Mucosa of descending colon (tissue), 3 donors: ENCODE results near the gene SULT1C3. TPM values are rescaled to one million over a fixed set of nuclear protein-coding genes. Genes with fewer than 3 reads are reported as not detected.

ENCODE experiments used
- ATAC-seq: fragments of 200-7000 bp; cut with Tn5 transposase; one replicate; pipeline ENCODE4 v1.9.1; 2020; ENCODE audit warnings: mild to moderate bottlenecking, moderate library complexity
- DNase-seq, 3 donors: peaks; one replicate each; pipeline ENCODE4 v3.0.0-alpha.2; 2020
- H3K36me3 ChIP-seq: fragments of 200-600 bp; one replicate; pipeline ENCODE4 v1.8.0; 2021; ENCODE audit warnings: low read depth, mild to moderate bottlenecking
- H3K4me1 ChIP-seq: fragments of 200-600 bp; one replicate; pipeline ENCODE4 v1.8.0; 2021; ENCODE audit warnings: low read depth, mild to moderate bottlenecking
- H3K4me3 ChIP-seq: fragments of 200-600 bp; one replicate; pipeline ENCODE4 v1.8.0; 2021; ENCODE audit warnings: mild to moderate bottlenecking
- H3K9me3 ChIP-seq: fragments of 200-600 bp; one replicate; pipeline ENCODE4 v1.8.0; 2021; ENCODE audit warnings: mild to moderate bottlenecking
- intact Hi-C, 2 donors: fragments of 100-400 bp; cut with DNase I in 1 of 2; cut with micrococcal nuclease in 1 of 2; formaldehyde crosslinking; loops; one replicate each; pipeline versions ENCODE4 v1.11.0 to v1.11.1; 2022; cut with DNase I, micrococcal nuclease
- total RNA-seq, 3 donors: library from RNA; stranded (reverse); fragmentation: NEBNext Ultra II Directional in 2 of 3; extraction: Animal tissue kit (Norgen Biotek cat#: 25700) in 2 of 3; gene quantifications; one replicate each; pipeline versions ENCODE4 v1.2.1 to v1.2.4, GENCODE V29; 2021 to 2023
- TF ChIP-seq, protein P1 (sequence below): fragments of 200-600 bp; IDR thresholded peaks from one replicate; pipeline ENCODE4 v1.8.0; 2022; ENCODE audit warnings: antibody characterized with exemption, mild to moderate bottlenecking
- donor health status: DM: no; HTN: no; CAD: no; lungs with moderate emphysema.
- donor health status: DM: no; HTN: no; CAD: no.
- donor health status: DM: no; HTN: yes; CAD: no.

SULT1C3 gene
- total RNA-seq, 3 donors from 2014 or later: 0.34 TPM; not detected in 2

DNA sequence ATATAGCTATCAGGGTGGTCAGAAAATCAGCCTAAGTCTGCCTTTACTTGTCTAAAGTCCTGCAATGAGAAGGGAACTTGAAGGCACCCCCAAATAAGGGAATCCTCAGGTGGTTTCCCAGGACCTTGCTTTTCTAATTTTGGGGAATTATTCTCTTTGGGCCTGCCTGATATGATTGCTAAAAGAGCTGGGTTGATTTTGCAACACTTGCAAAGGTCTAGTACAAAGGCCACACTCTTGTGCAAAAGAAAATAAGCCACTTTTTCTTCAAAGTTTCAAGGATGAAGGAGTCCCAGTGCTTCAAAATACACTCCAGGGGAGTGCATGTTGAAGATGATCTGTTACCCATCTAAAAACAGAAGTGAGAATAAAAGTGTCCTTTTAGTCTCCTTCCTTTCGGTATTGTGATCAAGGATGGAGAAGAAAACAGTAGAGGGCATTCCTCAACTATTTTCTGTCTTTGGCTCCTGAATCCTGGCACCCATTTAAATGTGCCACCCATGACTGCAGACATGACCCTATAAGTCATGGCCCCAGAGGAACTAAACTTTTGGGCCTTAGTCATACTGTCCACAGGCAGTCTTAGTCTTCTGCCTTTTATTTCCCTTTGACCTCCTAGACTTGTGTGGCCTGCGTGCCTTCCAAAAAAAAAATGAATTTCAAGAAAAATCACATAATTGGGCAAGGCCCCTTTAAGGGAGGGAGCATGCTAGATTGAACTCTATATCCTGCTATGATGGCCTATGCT lies 5.1 kb downstream of the SULT1C3 start:
- DNase-seq (no peak), ATAC-seq (no peak)
- Histone ChIP-seq H3K9me3 (no peaks in the 10 kb centered on the region), H3K4me1 (no peaks in the 10 kb centered on the region), H3K4me3 (no peak overlapping the region), H3K36me3 (no peaks in the 10 kb centered on the region)
- TF ChIP-seq, protein P1, sequence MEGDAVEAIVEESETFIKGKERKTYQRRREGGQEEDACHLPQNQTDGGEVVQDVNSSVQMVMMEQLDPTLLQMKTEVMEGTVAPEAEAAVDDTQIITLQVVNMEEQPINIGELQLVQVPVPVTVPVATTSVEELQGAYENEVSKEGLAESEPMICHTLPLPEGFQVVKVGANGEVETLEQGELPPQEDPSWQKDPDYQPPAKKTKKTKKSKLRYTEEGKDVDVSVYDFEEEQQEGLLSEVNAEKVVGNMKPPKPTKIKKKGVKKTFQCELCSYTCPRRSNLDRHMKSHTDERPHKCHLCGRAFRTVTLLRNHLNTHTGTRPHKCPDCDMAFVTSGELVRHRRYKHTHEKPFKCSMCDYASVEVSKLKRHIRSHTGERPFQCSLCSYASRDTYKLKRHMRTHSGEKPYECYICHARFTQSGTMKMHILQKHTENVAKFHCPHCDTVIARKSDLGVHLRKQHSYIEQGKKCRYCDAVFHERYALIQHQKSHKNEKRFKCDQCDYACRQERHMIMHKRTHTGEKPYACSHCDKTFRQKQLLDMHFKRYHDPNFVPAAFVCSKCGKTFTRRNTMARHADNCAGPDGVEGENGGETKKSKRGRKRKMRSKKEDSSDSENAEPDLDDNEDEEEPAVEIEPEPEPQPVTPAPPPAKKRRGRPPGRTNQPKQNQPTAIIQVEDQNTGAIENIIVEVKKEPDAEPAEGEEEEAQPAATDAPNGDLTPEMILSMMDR: no peak
- intact Hi-C loops: no loop called here

DNA sequence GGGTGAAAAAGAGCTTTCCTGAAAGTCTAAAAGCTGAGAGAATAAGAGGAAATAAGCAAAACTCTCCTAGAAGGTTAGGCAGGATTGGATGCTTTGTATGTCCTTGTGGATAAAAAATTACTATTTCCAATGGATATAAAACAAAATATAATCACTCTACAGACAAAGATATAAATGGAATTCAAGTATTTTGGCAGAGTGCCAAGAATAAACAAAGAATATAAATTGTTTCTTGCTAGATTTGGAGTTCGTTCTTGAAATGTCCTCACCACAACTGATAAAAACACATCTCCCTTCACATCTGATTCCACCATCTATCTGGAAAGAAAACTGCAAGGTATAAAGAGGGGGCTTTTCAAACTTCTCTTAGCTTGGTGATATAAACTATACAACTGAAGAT lies 13.3 kb downstream of the SULT1C3 start:
- Histone ChIP-seq H3K9me3 (no peaks in the 10 kb centered on the region), H3K36me3 (no peaks in the 10 kb centered on the region), H3K4me1 (no peaks in the 10 kb centered on the region), H3K4me3 (no peak overlapping the region)
- DNase-seq: no peak
- TF ChIP-seq, protein P1: no peak
- intact Hi-C loops: no loop called here
- ATAC-seq: no peak

DNA sequence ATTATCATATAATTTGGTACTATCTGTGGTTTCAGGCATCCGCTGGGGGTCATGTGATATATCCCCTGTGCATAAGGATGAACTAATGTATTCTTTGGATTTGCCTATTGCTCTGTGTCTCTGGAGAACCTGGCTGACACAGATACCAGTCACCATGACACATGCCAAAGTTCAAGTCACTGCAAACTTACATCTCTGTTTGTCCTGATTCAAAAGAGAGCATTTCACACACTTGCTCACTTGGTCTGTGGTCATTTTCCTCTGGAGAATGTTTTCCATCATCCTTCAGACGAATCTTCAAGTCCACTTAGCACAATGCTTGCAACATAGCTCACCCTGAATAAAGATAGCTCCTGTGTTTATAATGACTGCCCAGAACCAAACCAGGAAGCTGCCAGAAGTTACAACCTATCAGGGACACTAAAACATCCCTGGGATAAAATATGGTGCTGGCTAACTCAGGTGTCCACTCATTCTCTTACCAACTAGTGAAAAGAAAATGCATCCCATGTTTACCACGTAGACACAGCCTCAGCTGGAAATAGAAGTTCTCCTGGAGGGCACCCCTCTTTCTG lies 18.1 kb downstream of the SULT1C3 start:
- no peak overlapping the region for H3K4me3 ChIP-seq
- no peaks in the 10 kb centered on the region for H3K36me3 ChIP-seq
- H3K4me1 ChIP-seq: no peaks in the 10 kb centered on the region
- DNase-seq: no peak
- peak; percentile 72 for ATAC-seq
- no peaks in the 10 kb centered on the region for H3K9me3 ChIP-seq
- intact Hi-C loops: no loop called here
- TF ChIP-seq, protein P1: no peak

DNA sequence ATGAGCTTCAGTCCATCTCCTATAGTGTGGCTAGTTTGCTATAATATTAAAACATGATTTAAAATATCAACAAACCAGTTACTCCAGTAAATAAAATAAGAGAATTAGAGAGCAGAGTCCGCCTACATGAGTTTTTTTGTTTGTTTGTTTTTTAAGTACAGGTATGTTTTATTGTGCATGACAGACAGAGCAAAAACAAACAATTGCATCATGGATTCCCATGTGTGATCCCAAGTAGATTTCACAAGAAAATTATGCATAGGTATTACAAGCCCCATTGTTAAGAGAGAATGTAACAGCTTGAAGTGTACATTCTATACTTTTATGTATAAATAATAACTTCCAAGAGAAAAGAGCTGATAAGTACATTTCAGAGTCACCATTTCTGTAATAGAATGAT lies 21.0 kb downstream of the SULT1C3 start:
- DNase-seq (no peak), ATAC-seq (no peak)
- TF ChIP-seq, protein P1: no peak
- intact Hi-C loops: no loop called here
- Histone ChIP-seq H3K36me3 (no peaks in the 10 kb centered on the region), H3K4me1 (no peaks in the 10 kb centered on the region), H3K9me3 (no peaks in the 10 kb centered on the region), H3K4me3 (no peak overlapping the region)

DNA sequence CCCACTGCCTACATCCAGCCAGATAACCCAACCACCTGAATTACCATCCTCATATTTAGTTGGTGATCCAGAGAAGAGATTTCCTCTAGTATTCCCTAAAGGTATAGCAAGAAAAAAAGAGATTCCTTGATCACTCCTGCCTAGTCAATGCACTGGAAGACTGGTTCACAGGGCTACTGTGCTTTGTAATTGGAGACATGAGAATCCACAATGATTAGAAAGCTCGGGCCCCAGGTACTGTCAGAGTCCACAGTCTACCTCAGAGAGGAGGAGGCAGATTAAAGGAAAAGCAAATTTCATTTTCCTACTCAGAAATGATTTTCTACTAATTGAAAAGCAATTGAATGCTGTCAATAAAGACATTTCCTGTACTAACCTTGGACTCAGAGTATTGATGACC lies 22.3 kb downstream of the SULT1C3 start:
- ATAC-seq (no peak), DNase-seq (no peak)
- Histone ChIP-seq H3K36me3 (no peaks in the 10 kb centered on the region), H3K9me3 (no peaks in the 10 kb centered on the region), H3K4me3 (no peak overlapping the region), H3K4me1 (no peaks in the 10 kb centered on the region)
- TF ChIP-seq, protein P1: no peak
- intact Hi-C loops: no loop called here
